GM12878 (cell line): ENCODE measurements around the gene MKNK1. TPM values are rescaled to one million over a fixed set of nuclear protein-coding genes. Genes with fewer than 3 reads are reported as not detected.

Experiments used
- ATAC-seq: fragments of 200-7000 bp; cut with Tn5 transposase; 3 replicates; pipeline ENCODE4 v1.9.1; 2020; ENCODE audit warnings: mild to moderate bottlenecking, moderate library complexity
- BruUV-seq: library from RNA; stranded (reverse); fragments of 400-500 nt; replicated peaks from 2 replicates; lab custom pipeline; 2021; lab: Mats Ljungman, UMichigan
- CTCF ChIA-PET: fragments of 300-600 bp; sonication (Branson Sonifier 250); formaldehyde crosslinking; extraction: SDS; loops from one replicate; lab custom pipeline; 2021; ENCODE audit warnings: inconsistent platforms; lab: Yijun Ruan, JAX
- POLR2A ChIA-PET: fragments of 350-600 bp; formaldehyde crosslinking; extraction: SDS; loops from one replicate; lab custom pipeline; 2021; ENCODE audit warnings: inconsistent platforms; lab: Charles Lee
- RAD21 ChIA-PET: fragments of 300-600 bp; sonication (Branson Sonifier 250); formaldehyde crosslinking; loops from one replicate; lab custom pipeline; 2023; ENCODE audit warnings: antibody characterized with exemption; ENCODE audit not compliant: unreplicated experiment; lab: Charles Lee
- SMC1A ChIA-PET: fragments of 300-600 bp; sonication (Branson Sonifier 250); formaldehyde crosslinking; loops from one replicate; lab custom pipeline; 2023; ENCODE audit not compliant: unreplicated experiment, uncharacterized antibody; lab: Charles Lee
- DNase-seq: peaks from one replicate; pipeline ENCODE4 v3.0.0-alpha.2; 2011; ENCODE audit warnings: low read depth, low spot score
- FAIRE-seq: peaks from 3 replicates; lab custom pipeline; 2011; peaks lifted over from hg19 to GRCh38; lab: Jason Lieb, UNC
- H2AFZ ChIP-seq: 2 replicates; pipeline ENCODE4 v1.6.0; 2011; ENCODE audit warnings: low read depth, low read length, control low read depth; ENCODE audit not compliant: control insufficient read depth
- H3K27ac ChIP-seq: 2 replicates; pipeline ENCODE4 v1.5.1; 2011; ENCODE audit warnings: control low read depth; ENCODE audit not compliant: control insufficient read depth, insufficient read depth
- H3K27me3 ChIP-seq, 2 experiments: replicated peaks in 1 of 2; 2 replicates each; pipeline versions ENCODE4 v1.6.0 to v1.6.1; 2011; ENCODE audit warnings: low read length in 1 of 2; ENCODE audit not compliant: control insufficient read depth in 2 of 2, insufficient read depth in 2 of 2
- H3K36me3 ChIP-seq, 2 experiments: 2 replicates each; pipeline ENCODE4 v1.5.1; 2011; ENCODE audit warnings: low read length in 1 of 2; ENCODE audit not compliant: control insufficient read depth in 2 of 2, insufficient read depth in 2 of 2
- H3K4me1 ChIP-seq: 2 replicates; pipeline ENCODE4 v1.6.1; 2011; ENCODE audit warnings: mild to moderate bottlenecking, low read length, moderate library complexity, mixed read lengths; ENCODE audit not compliant: control insufficient read depth, insufficient read depth
- H3K4me2 ChIP-seq: 2 replicates; pipeline ENCODE4 v1.6.0; 2011; ENCODE audit warnings: control low read depth; ENCODE audit not compliant: control insufficient read depth, insufficient read depth
- H3K4me3 ChIP-seq: fragments of 200-600 bp; sonication (generic); 2 replicates; pipeline ENCODE4 v1.5.1; 2016
- H3K79me2 ChIP-seq: 2 replicates; pipeline ENCODE4 v1.6.0; 2011; ENCODE audit warnings: low read length; ENCODE audit not compliant: control insufficient read depth, insufficient read depth
- H3K9ac ChIP-seq: 2 replicates; pipeline ENCODE4 v1.8.0; 2011; ENCODE audit warnings: low read length, control low read depth, mixed read lengths; ENCODE audit not compliant: control insufficient read depth, insufficient read depth
- H3K9me3 ChIP-seq: replicated peaks from 3 replicates; pipeline ENCODE4 v1.5.1; 2011; ENCODE audit warnings: mild to moderate bottlenecking, low read length; ENCODE audit not compliant: control insufficient read depth, insufficient read depth
- H4K20me1 ChIP-seq: 2 replicates; pipeline ENCODE4 v1.6.0; 2011; ENCODE audit not compliant: control insufficient read depth, insufficient read depth
- BMI1 ChIP-seq: fragments of 450-650 bp; IDR thresholded peaks from 2 replicates; pipeline ENCODE4 v1.6.1; 2016; ENCODE audit warnings: mild to moderate bottlenecking, moderate library complexity, borderline replicate concordance
- CHD4 ChIP-seq: fragments of 200-600 bp; sonication (generic); IDR thresholded peaks from 2 replicates; pipeline ENCODE4 v1.6.1; 2016; ENCODE audit warnings: mild to moderate bottlenecking
- CREB1 ChIP-seq: IDR thresholded peaks from 2 replicates; pipeline ENCODE4 v1.6.1; 2012; ENCODE audit warnings: low read depth, mild to moderate bottlenecking, inconsistent platforms
- CREM ChIP-seq: IDR thresholded peaks from 2 replicates; pipeline ENCODE4 v1.6.1; 2014; ENCODE audit warnings: antibody characterized with exemption, low read depth
- ETV6 ChIP-seq, 2 experiments: fragments of 450-650 bp in 1 of 2; IDR thresholded peaks in 1 of 2; conservative IDR thresholded peaks in 1 of 2; 2 replicates each; pipeline ENCODE4 v1.6.1; 2014; ENCODE audit warnings: antibody characterized with exemption in 1 of 2, borderline replicate concordance in 1 of 2, low read depth in 1 of 2, mild to moderate bottlenecking in 1 of 2, moderate library complexity in 1 of 2
- NFXL1 ChIP-seq: fragments of 450-650 bp; IDR thresholded peaks from 2 replicates; pipeline ENCODE4 v1.6.1; 2017; ENCODE audit warnings: antibody characterized with exemption, mild to moderate bottlenecking, borderline replicate concordance
- NFYA ChIP-seq: IDR thresholded peaks from 2 replicates; pipeline ENCODE4 v1.6.1; 2011; ENCODE audit warnings: low read depth, mild to moderate bottlenecking, low read length, improper control_type of control experiment, borderline replicate concordance
- POU2F2 ChIP-seq: IDR thresholded peaks from 3 replicates; pipeline ENCODE4 v1.6.1; 2011; ENCODE audit warnings: low read depth, mild to moderate bottlenecking, low read length, borderline replicate concordance
- RAD51 ChIP-seq: fragments of 450-650 bp; IDR thresholded peaks from 2 replicates; pipeline ENCODE4 v1.6.1; 2016; ENCODE audit warnings: moderate library complexity, mild to moderate bottlenecking, inconsistent platforms
- RELA ChIP-seq: fragments of 450-650 bp; IDR thresholded peaks from 2 replicates; pipeline ENCODE4 v1.8.0; 2014; ENCODE audit warnings: borderline replicate concordance; ENCODE audit not compliant: partially characterized antibody
- REST ChIP-seq: IDR thresholded peaks from 2 replicates; pipeline ENCODE4 v1.6.1; 2012; ENCODE audit warnings: mild to moderate bottlenecking, low read depth, low read length
- RUNX3 ChIP-seq: IDR thresholded peaks from 2 replicates; pipeline ENCODE4 v1.6.1; 2012; ENCODE audit warnings: low read length, inconsistent platforms
- ZBTB11 ChIP-seq: fragments of 450-650 bp; formaldehyde crosslinking; IDR thresholded peaks from 2 replicates; pipeline ENCODE4 v1.5.0; 2022; ENCODE audit warnings: mild to moderate bottlenecking, missing genetic modification characterization
- ZNF207 ChIP-seq: fragments of 450-650 bp; IDR thresholded peaks from 2 replicates; pipeline ENCODE4 v1.6.1; 2014; ENCODE audit warnings: antibody characterized with exemption, mild to moderate bottlenecking, borderline replicate concordance
- WGBS: methylation state at CpG from one replicate; pipeline ENCODE4 v1.1.6; 2016; ENCODE audit warnings: low lambda C conversion rate; ENCODE audit not compliant: insufficient replicate concordance, insufficient coverage; ENCODE audit errors: missing lambda C conversion rate; 5-methylcytosine and 5-hydroxymethylcytosine counted together
- in situ Hi-C: fragments of 300-500 bp; cut with MboI; formaldehyde crosslinking; loops from 9 replicates; pipeline ENCODE4 v1.14.3; 2018; ENCODE audit warnings: mixed read lengths
- intact Hi-C: fragments of 100-400 bp; cut with micrococcal nuclease; formaldehyde crosslinking; loops from one replicate; pipeline ENCODE4 v1.14.2; 2022; ENCODE audit not compliant: unreplicated experiment
- polyA plus RNA-seq, 11 experiments: library from polyadenylated mRNA; depleted of rRNA in 4 of 11; unstranded in 6 of 11; stranded (reverse) in 5 of 11; fragments of >200 nt; fragmentation: Nextera tagmentation in 4 of 11; fragmentation: Illumina TruSeq in 1 of 11; extraction: Ambion mirVana in 4 of 11; extraction: Trizol in 1 of 11; gene quantifications; 1 replicate in 1 of 11; 2 replicates in 10 of 11; pipeline versions ENCODE4 v1.2.1 to v1.2.3, GENCODE V29; 2011 to 2016; ENCODE audit warnings: inconsistent platforms in 2 of 11, missing spikeins in 2 of 11, low read depth in 1 of 11
- total RNA-seq, 4 experiments: library from RNA; depleted of rRNA in 3 of 4; stranded (reverse); fragments of >200 nt in 3 of 4; fragmentation: Illumina TruSeq in 1 of 4; extraction: Trizol in 1 of 4; gene quantifications; 2 replicates each; pipeline versions ENCODE4 v1.2.1 to v1.2.3, GENCODE V29; 2013 to 2021

MKNK1 gene
- total and polyA plus RNA-seq, 10 of the 15 experiments (the other 5 are each of a cell fraction or from before 2014, with no cell fraction given): 13.7 to 29.9 (median 26.5) TPM

GRCh38 chr1:46554236-46554596 lies 49.9 kb downstream of the MKNK1 start:
- CTCF ChIA-PET: interaction anchor here (0.7 kb wide), 1 partner anchor 28 kb away, joined by 3 read pairs; no protein-coding TSS in a partner anchor
- SMC1A ChIA-PET: no interaction called here
- RAD21 ChIA-PET: no interaction called here

More at GRCh38 chr1:46554236-46554596, 49.9 kb downstream of the MKNK1 start:
- Histone ChIP-seq H3K4me1 (no peaks in the 10 kb centered on the region), H3K4me3 (no peak overlapping the region)
- no peak for TF ChIP-seq REST
- no peak for TF ChIP-seq RUNX3
- no peak for TF ChIP-seq ZBTB11 (CRISPR knock-in tag)
- TF ChIP-seq NFXL1: no peak
- no peak for TF ChIP-seq POU2F2
- no peak for TF ChIP-seq CREB1
- no peak for TF ChIP-seq BMI1
- TF ChIP-seq NFYA: no peak
- no peak for TF ChIP-seq CHD4
- no peak for TF ChIP-seq ZNF207
- TF ChIP-seq RELA: no peak
- TF ChIP-seq CREM: no peak
- TF ChIP-seq RAD51: no peak
- TF ChIP-seq ETV6 (conservative IDR thresholded peaks at IDR 0.05 in 1 of 2, IDR thresholded peaks at IDR 0.05 in 1 of 2; ENCODE audit: borderline replicate concordance in 1 of 2, low read depth in 1 of 2): no peak
- TF ChIP-seq, all 136 proteins: peak for 0
- in situ Hi-C loops (no loop called here), intact Hi-C loops (no loop called here)
- DNase-seq (no peak), ATAC-seq (no peak), FAIRE-seq (no peak)
- H3K79me2 ChIP-seq: no peaks in the 10 kb centered on the region
- POLR2A ChIA-PET: no interaction called here
- H3K27me3 ChIP-seq: peaks cover 0 to 1% of the 10 kb centered on the region in 2 experiments; a peak in 1 of 4 replicates
- H3K27ac ChIP-seq: no peak overlapping the region
- H4K20me1 ChIP-seq: no peaks in the 10 kb centered on the region
- no peak overlapping the region for H3K9ac ChIP-seq
- H3K36me3 ChIP-seq: peaks cover 0 to 2% of the 10 kb centered on the region in 2 experiments; a peak in 2 of 4 replicates
- no peak overlapping the region for H2AFZ ChIP-seq
- WGBS: 32% methylated on average over 6 of the region's 6 CpGs
- no TSS peak for BruUV-seq
- H3K9me3 ChIP-seq: no peaks in the 10 kb centered on the region
- H3K4me2 ChIP-seq: no peak overlapping the region
